NCI-H446 treated with DMSO at 0.1 percent for 48 hours (cell line): ENCODE data around the gene CDC42BPA.
A peak's percentile ranks its signal among the peaks of the same experiment; 100 is the strongest.

ENCODE experiments used
- DNase-seq: peaks from one replicate; lab custom pipeline; 2025; lab: John Stamatoyannopoulos, UW

CDC42BPA gene

GRCh38 chr1:226945106-226945857, 373.0 kb downstream of the CDC42BPA start:
- peak; percentile 28 for DNase-seq

DNA sequence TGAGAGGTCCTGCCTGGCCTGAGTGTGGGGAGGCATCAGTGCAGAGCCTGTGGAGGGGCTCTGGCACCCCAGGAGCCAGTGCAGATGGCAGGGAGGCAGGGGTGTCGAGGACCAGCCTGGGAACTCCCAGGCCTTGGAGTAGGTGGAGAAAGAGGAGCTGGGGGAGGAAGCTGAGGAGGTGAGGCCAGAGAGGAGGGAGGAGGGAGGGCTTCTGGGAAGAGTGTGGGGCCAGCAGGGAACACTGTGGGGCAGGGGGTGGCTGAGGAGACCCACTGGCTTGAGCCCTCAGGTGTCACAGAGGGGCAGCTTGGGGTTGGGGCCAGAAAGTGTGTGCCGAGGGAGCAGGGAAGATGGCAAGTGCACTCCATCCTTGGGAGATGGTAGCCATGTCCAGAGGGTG, 374.4 kb downstream of the CDC42BPA start:
- DNase-seq, result no peak

DNA sequence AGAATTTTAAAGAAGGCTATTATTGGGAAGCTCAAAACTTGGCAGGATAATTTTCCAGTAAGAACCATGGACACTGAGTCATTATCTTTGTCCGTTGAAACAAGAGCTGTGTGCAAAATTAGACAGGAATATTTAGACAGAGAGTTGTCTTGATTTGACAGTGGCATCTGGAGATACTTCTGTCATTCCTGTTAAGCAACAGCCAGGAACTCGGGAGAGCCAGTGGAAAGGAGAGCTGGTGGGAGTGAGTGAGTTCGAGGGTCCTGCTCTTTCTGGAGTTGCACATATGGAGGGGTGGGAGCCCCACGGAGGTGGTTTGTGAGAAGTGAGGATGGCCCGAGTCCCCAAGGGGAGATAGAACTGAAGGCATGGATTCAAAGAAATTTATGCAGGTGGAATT, 375.1 kb downstream of the CDC42BPA start:
- DNase-seq, result no peak

GRCh38 chr1:226942392-226942791, 375.9 kb downstream of the CDC42BPA start:
- no peak for DNase-seq

- DNase-seq, result no peak
Measured at GRCh38 chr1:226940806-226941067, 377.6 kb downstream of the CDC42BPA start.

- DNase-seq, result peak; percentile 99
Measured at GRCh38 chr1:226940029-226940805, 378.1 kb downstream of the CDC42BPA start, which contains the start of gene COQ8A. TSS of gene COQ8A (plus strand) at chr1:226940294. CDS start at chr1:226961386, 21,092 bp downstream.
